OCI-LY1 (cell line): ENCODE data around the gene MED31.
"Not testable (repeated sequence)": the region's sequence is repeated elsewhere in the genome, so short reads cannot be mapped to it uniquely, and the experiment has no call there.

Experiments used
- H2AFZ ChIP-seq: fragments of 200-600 bp; sonication (generic), shearing (Covaris generic); 2 replicates; pipeline ENCODE4 v1.6.0; 2014; ENCODE audit warnings: antibody characterized with exemption, mild to moderate bottlenecking, low read length
- H3F3A ChIP-seq: fragments of 200-600 bp; sonication (generic), shearing (Covaris generic); 2 replicates; pipeline ENCODE4 v1.6.0; 2014; ENCODE audit warnings: mild to moderate bottlenecking, antibody characterized with exemption, low read length, moderate library complexity; ENCODE audit not compliant: insufficient read depth
- H3K27ac ChIP-seq: fragments of 200-600 bp; sonication (generic); 2 replicates; pipeline ENCODE4 v1.5.1; 2014; ENCODE audit warnings: low read length, mixed run types, mild to moderate bottlenecking, low read depth; ENCODE audit not compliant: poor library complexity, severe bottlenecking
- H3K27me3 ChIP-seq: fragments of 200-600 bp; sonication (generic); 2 replicates; pipeline ENCODE4 v1.6.0; 2014; ENCODE audit warnings: antibody characterized with exemption, mild to moderate bottlenecking, low read length, moderate library complexity; ENCODE audit not compliant: insufficient read depth
- H3K36me3 ChIP-seq: fragments of 200-600 bp; sonication (generic); 2 replicates; pipeline ENCODE4 v1.6.1; 2014; ENCODE audit warnings: mild to moderate bottlenecking, antibody characterized with exemption, low read length, moderate library complexity, mixed read lengths; ENCODE audit not compliant: insufficient read depth
- H3K4me1 ChIP-seq: fragments of 200-600 bp; sonication (generic); 2 replicates; pipeline ENCODE4 v1.5.1; 2014; ENCODE audit warnings: mild to moderate bottlenecking, low read length, moderate library complexity; ENCODE audit not compliant: insufficient read depth, severe bottlenecking
- H3K4me2 ChIP-seq: fragments of 200-600 bp; sonication (generic), shearing (Covaris generic); 2 replicates; pipeline ENCODE4 v1.6.1; 2014; ENCODE audit warnings: low read length
- H3K4me3 ChIP-seq: fragments of 200-600 bp; sonication (generic); 2 replicates; pipeline ENCODE4 v1.5.1; 2014; ENCODE audit warnings: low read length, low read depth, mild to moderate bottlenecking, mixed read lengths; ENCODE audit not compliant: poor library complexity, severe bottlenecking
- H3K79me2 ChIP-seq: fragments of 200-600 bp; shearing (Covaris generic); 2 replicates; pipeline ENCODE4 v1.6.1; 2016; ENCODE audit warnings: mixed run types, low read length, mixed read lengths; ENCODE audit not compliant: insufficient read depth
- H3K9ac ChIP-seq: fragments of 200-600 bp; sonication (generic), shearing (Covaris generic); 2 replicates; pipeline ENCODE4 v1.6.1; 2014; ENCODE audit warnings: mild to moderate bottlenecking, low read length, mixed read lengths
- H3K9me2 ChIP-seq: fragments of 200-600 bp; sonication (generic), shearing (Covaris generic); 2 replicates; pipeline ENCODE4 v1.6.1; 2014; ENCODE audit warnings: low read depth, mild to moderate bottlenecking, low read length, mixed read lengths
- H3K9me3 ChIP-seq: fragments of 200-600 bp; shearing (Covaris generic); 2 replicates; pipeline ENCODE4 v1.6.1; 2014; ENCODE audit warnings: low read length, mixed read lengths
- H4K20me1 ChIP-seq: fragments of 200-600 bp; sonication (generic), shearing (Covaris generic); 2 replicates; pipeline ENCODE4 v1.6.0; 2016; ENCODE audit warnings: mild to moderate bottlenecking, low read length; ENCODE audit not compliant: insufficient read depth
- CTCF ChIP-seq: fragments of 200-600 bp; sonication (generic), shearing (Covaris generic); IDR thresholded peaks from 2 replicates; pipeline ENCODE4 v1.5.1; 2017; ENCODE audit warnings: mild to moderate bottlenecking, antibody characterized with exemption, low read length, moderate library complexity, mixed read lengths
- EZH2 ChIP-seq: fragments of 200-600 bp; sonication (generic), shearing (Covaris generic); IDR thresholded peaks from 2 replicates; pipeline ENCODE4 v1.8.0; 2017; ENCODE audit warnings: borderline replicate concordance, mixed run types, mild to moderate bottlenecking, antibody characterized with exemption, low read length, moderate library complexity, mixed read lengths

Gene MED31

GRCh38 chr17:6661464-6661848, 10.1 kb upstream of the MED31 start:
- Histone ChIP-seq H3K79me2 (no peaks in the 10 kb centered on the region), H3K9ac (no peak overlapping the region), H3F3A (no peaks in the 10 kb centered on the region), H3K4me3 (no peak overlapping the region), H3K36me3 (peaks cover 3% of the 10 kb centered on the region; the same call in 1 of the 2 replicates), H4K20me1 (no peaks in the 10 kb centered on the region), H3K4me2 (peak overlapping the region; percentile 17; the same call in 1 of the 2 replicates), H3K9me3 (no peaks in the 10 kb centered on the region), H3K4me1 (peaks cover 27% of the 10 kb centered on the region), H3K27ac (no peak overlapping the region), H3K27me3 (no peaks in the 10 kb centered on the region), H2AFZ (no peak overlapping the region), H3K9me2 (no peaks in the 10 kb centered on the region)
- TF ChIP-seq EZH2 (no peak), CTCF (no peak)

GRCh38 chr17:6660805-6661463, 9.5 kb upstream of the MED31 start:
- H3K36me3 ChIP-seq: peaks cover 3% of the 10 kb centered on the region; the same call in 1 of the 2 replicates
- no peak overlapping the region for H3K9ac ChIP-seq
- peak overlapping the region; percentile 17; the same call in 1 of the 2 replicates for H3K4me2 ChIP-seq
- H3K9me3 ChIP-seq: no peaks in the 10 kb centered on the region
- no peaks in the 10 kb centered on the region for H3K27me3 ChIP-seq
- H3K27ac ChIP-seq: peak overlapping the region; percentile 30
- peaks cover 27% of the 10 kb centered on the region for H3K4me1 ChIP-seq
- H3K4me3 ChIP-seq: peak overlapping the region; percentile 29
- H3K79me2 ChIP-seq: no peaks in the 10 kb centered on the region
- H4K20me1 ChIP-seq: no peaks in the 10 kb centered on the region
- no peak overlapping the region for H2AFZ ChIP-seq
- TF ChIP-seq CTCF (no peak), EZH2 (no peak)
- no peaks in the 10 kb centered on the region for H3F3A ChIP-seq
- no peaks in the 10 kb centered on the region for H3K9me2 ChIP-seq

- Histone ChIP-seq H3K4me2 (peak overlapping the region; percentile 17; the same call in 1 of the 2 replicates), H3K4me3 (no peak overlapping the region), H3K4me1 (peaks cover 34% of the 10 kb centered on the region), H3K9ac (no peak overlapping the region; the same call in 1 of the 2 replicates), H3K27ac (peak overlapping the region; percentile 30), H3K36me3 (peaks cover 3% of the 10 kb centered on the region; the same call in 1 of the 2 replicates), H3K79me2 (no peaks in the 10 kb centered on the region), H3K9me3 (no peaks in the 10 kb centered on the region), H4K20me1 (no peaks in the 10 kb centered on the region), H3F3A (no peaks in the 10 kb centered on the region), H3K27me3 (no peaks in the 10 kb centered on the region), H2AFZ (no peak overlapping the region), H3K9me2 (no peaks in the 10 kb centered on the region)
- no peak for TF ChIP-seq CTCF
- TF ChIP-seq EZH2: no peak
Measured at GRCh38 chr17:6660101-6660500, 8.7 kb upstream of the MED31 start.

GRCh38 chr17:6658411-6658810, 7.0 kb upstream of the MED31 start:
- not testable (repeated sequence) for H3K27ac ChIP-seq, H3K36me3 ChIP-seq, H3F3A ChIP-seq, H3K27me3 ChIP-seq, H4K20me1 ChIP-seq, H3K9me3 ChIP-seq, H3K9ac ChIP-seq, H3K79me2 ChIP-seq, H3K4me2 ChIP-seq, H2AFZ ChIP-seq, H3K4me3 ChIP-seq, H3K9me2 ChIP-seq
- H3K4me1 ChIP-seq: peaks cover 48% of the 10 kb centered on the region
